ENCODE measurements around the gene SPPL2A. TPM values are rescaled to one million over a fixed set of nuclear protein-coding genes. Genes with fewer than 3 reads are reported as not detected.
"Not testable (repeated sequence)": the region's sequence is repeated elsewhere in the genome, so short reads cannot be mapped to it uniquely, and the experiment has no call there.

SPPL2A gene
- polyA plus RNA-seq, 6 donors from 2014 or later: 75.1 to 93.0 (median 89.4) TPM

- not testable (repeated sequence) for H3K27ac Mint-ChIP-seq; H3K4me3 Mint-ChIP-seq; DNase-seq; H3K4me1 Mint-ChIP-seq; ATAC-seq (ENCODE audit: low read depth in 2 of 2); H3K27me3 Mint-ChIP-seq; H3K9me3 Mint-ChIP-seq; H3K36me3 Mint-ChIP-seq
These were observed 70.8 kb downstream of the SPPL2A start for GRCh38 chr15:50694634-50695165.

GRCh38 chr15:50687302-50687902 is 78.1 kb downstream of the SPPL2A start:
- Mint-ChIP-seq H3K9me3 (no peaks in the 10 kb centered on the region), H3K27me3 (no peaks in the 10 kb centered on the region), H3K4me1 (peaks cover 33 to 51% (median 50%) of the 10 kb centered on the region in 3 donors), H3K36me3 (no peaks in the 10 kb centered on the region), H3K27ac (peak overlapping the region; percentile 98 to 100 (median 99)), H3K4me3 (peak overlapping the region; percentile 95 to 100 (median 100))
- ATAC-seq (ENCODE audit: low read depth in 2 of 2) (no peak), DNase-seq (no peak)

- H3K4me3 Mint-ChIP-seq: peak within 1 kb of the TSS; percentile 95 to 100 (median 100)
- no peaks in the 10 kb centered on the region for H3K9me3 Mint-ChIP-seq
- peaks cover 34 to 53% (median 52%) of the 10 kb centered on the region in 3 donors for H3K4me1 Mint-ChIP-seq
- peak within 1 kb of the TSS; percentile 99 to 100 (median 99) for H3K27ac Mint-ChIP-seq
- ATAC-seq (ENCODE audit: low read depth in 2 of 2) (peak; percentile 81), DNase-seq (peak; percentile 94)
- no peaks in the 10 kb centered on the region for H3K36me3 Mint-ChIP-seq
- H3K27me3 Mint-ChIP-seq: no peaks in the 10 kb centered on the region
These were observed 78.8 kb downstream of the SPPL2A start, which contains the start of gene TRPM7 for GRCh38 chr15:50686469-50687301. Gene TRPM7 (minus strand): TSS chr15:50686797. CDS start chr15:50686533, 264 bp downstream.

GRCh38 chr15:50685976-50686468 is 79.5 kb downstream of the SPPL2A start:
- Mint-ChIP-seq H3K4me3 (peak overlapping the region; percentile 95 to 100 (median 100)), H3K27ac (peak overlapping the region; percentile 99 to 100 (median 99)), H3K9me3 (no peaks in the 10 kb centered on the region), H3K4me1 (peaks cover 40 to 59% (median 59%) of the 10 kb centered on the region in 3 donors), H3K27me3 (no peaks in the 10 kb centered on the region), H3K36me3 (no peaks in the 10 kb centered on the region)
- DNase-seq: peak; percentile 70
- ATAC-seq (ENCODE audit: low read depth in 2 of 2): peak; percentile 66 to 72

- Mint-ChIP-seq H3K36me3 (no peaks in the 10 kb centered on the region), H3K9me3 (no peaks in the 10 kb centered on the region), H3K27me3 (no peaks in the 10 kb centered on the region), H3K4me3 (peak overlapping the region; percentile 95 to 100 (median 100)), H3K27ac (peak overlapping the region; percentile 99 to 100 (median 99)), H3K4me1 (peaks cover 41 to 64% (median 61%) of the 10 kb centered on the region in 3 donors)
- ATAC-seq (ENCODE audit: low read depth in 2 of 2) (no peak), DNase-seq (no peak)
These were observed 80.1 kb downstream of the SPPL2A start for GRCh38 chr15:50685191-50685975.

- Mint-ChIP-seq H3K27ac (peak overlapping the region in 4 of 6 donors; percentile 22 to 67 (median 32)), H3K9me3 (no peaks in the 10 kb centered on the region), H3K4me1 (peaks cover 35 to 67% (median 49%) of the 10 kb centered on the region in 3 donors), H3K4me3 (peak overlapping the region in 2 of 8 donors; percentile 11 to 81), H3K36me3 (no peaks in the 10 kb centered on the region), H3K27me3 (no peaks in the 10 kb centered on the region)
- ATAC-seq (ENCODE audit: low read depth in 2 of 2): no peak
- no peak for DNase-seq
These were observed 84.0 kb downstream of the SPPL2A start for GRCh38 chr15:50681467-50681866.

- peak overlapping the region in 3 of 6 donors; percentile 3 to 89 (median 15) for H3K27ac Mint-ChIP-seq
- no peak overlapping the region for H3K4me3 Mint-ChIP-seq
- no peak for ATAC-seq (ENCODE audit: low read depth in 2 of 2)
- no peaks in the 10 kb centered on the region for H3K9me3 Mint-ChIP-seq
- H3K27me3 Mint-ChIP-seq: no peaks in the 10 kb centered on the region
- peaks cover 18 to 34% (median 22%) of the 10 kb centered on the region in 3 donors for H3K4me1 Mint-ChIP-seq
- H3K36me3 Mint-ChIP-seq: no peaks in the 10 kb centered on the region
- DNase-seq: no peak
These were observed 88.6 kb downstream of the SPPL2A start for GRCh38 chr15:50676799-50677483.

GRCh38 chr15:50675535-50676144 is 89.9 kb downstream of the SPPL2A start:
- DNase-seq: peak; percentile 24
- peak; percentile 18 to 35 for ATAC-seq (ENCODE audit: low read depth in 2 of 2)
- peak overlapping the region in 3 of 6 donors; percentile 6 to 82 (median 47) for H3K27ac Mint-ChIP-seq
- H3K4me3 Mint-ChIP-seq: no peak overlapping the region
- no peaks in the 10 kb centered on the region for H3K36me3 Mint-ChIP-seq
- H3K27me3 Mint-ChIP-seq: no peaks in the 10 kb centered on the region
- peaks cover 12 to 27% (median 14%) of the 10 kb centered on the region in 3 donors for H3K4me1 Mint-ChIP-seq
- no peaks in the 10 kb centered on the region for H3K9me3 Mint-ChIP-seq

GRCh38 chr15:50670115-50670514 is 95.4 kb downstream of the SPPL2A start:
- Mint-ChIP-seq H3K4me3 (no peak overlapping the region), H3K4me1 (peaks cover 12 to 15% (median 14%) of the 10 kb centered on the region in 3 donors), H3K36me3 (no peaks in the 10 kb centered on the region), H3K9me3 (no peaks in the 10 kb centered on the region), H3K27me3 (no peaks in the 10 kb centered on the region), H3K27ac (no peak overlapping the region)
- ATAC-seq (ENCODE audit: low read depth in 2 of 2) (no peak), DNase-seq (no peak)

- Mint-ChIP-seq H3K27me3 (no peaks in the 10 kb centered on the region), H3K9me3 (no peaks in the 10 kb centered on the region), H3K36me3 (no peaks in the 10 kb centered on the region), H3K27ac (no peak overlapping the region), H3K4me3 (no peak overlapping the region), H3K4me1 (peaks cover 11 to 15% (median 12%) of the 10 kb centered on the region in 3 donors)
- ATAC-seq (ENCODE audit: low read depth in 2 of 2) (no peak), DNase-seq (no peak)
These were observed 95.9 kb downstream of the SPPL2A start for GRCh38 chr15:50669611-50670010.

GRCh38 chr15:50665938-50666337 is 99.6 kb downstream of the SPPL2A start:
- no peak overlapping the region for H3K4me3 Mint-ChIP-seq
- H3K27me3 Mint-ChIP-seq: no peaks in the 10 kb centered on the region
- no peak for ATAC-seq (ENCODE audit: low read depth in 2 of 2)
- peak overlapping the region in 2 of 6 donors; percentile 12 to 81 for H3K27ac Mint-ChIP-seq
- H3K4me1 Mint-ChIP-seq: peaks cover 7 to 17% (median 10%) of the 10 kb centered on the region in 3 donors
- peaks cover 0 to 4% of the 10 kb centered on the region in 2 donors for H3K36me3 Mint-ChIP-seq
- no peaks in the 10 kb centered on the region for H3K9me3 Mint-ChIP-seq
- DNase-seq: no peak

- no peaks in the 10 kb centered on the region for H3K27me3 Mint-ChIP-seq
- H3K36me3 Mint-ChIP-seq: peaks cover 0 to 15% of the 10 kb centered on the region in 2 donors
- no peak for ATAC-seq (ENCODE audit: low read depth in 2 of 2)
- H3K4me3 Mint-ChIP-seq: no peak overlapping the region
- peak overlapping the region in 3 of 6 donors; percentile 7 to 82 (median 24) for H3K27ac Mint-ChIP-seq
- H3K9me3 Mint-ChIP-seq: no peaks in the 10 kb centered on the region
- H3K4me1 Mint-ChIP-seq: peaks cover 0 to 2% (median 0%) of the 10 kb centered on the region in 3 donors
- no peak for DNase-seq
These were observed 110.0 kb downstream of the SPPL2A start for GRCh38 chr15:50655555-50655954.
